ENCODE data around the gene GASK1A.
"Not testable (repeated sequence)": the region's sequence is repeated elsewhere in the genome, so short reads cannot be mapped to it uniquely, and the experiment has no call there.

GASK1A gene

GRCh38 chr3:43034200-43034599 lies 55.1 kb downstream of the GASK1A start:
- DNase-seq: no peak

GRCh38 chr3:43034911-43035310 lies 55.8 kb downstream of the GASK1A start:
- DNase-seq: no peak

- no peak for DNase-seq
These were observed 56.8 kb downstream of the GASK1A start for GRCh38 chr3:43035801-43036365.

- no peak for DNase-seq
These were observed 57.7 kb downstream of the GASK1A start for GRCh38 chr3:43036621-43037423.

GRCh38 chr3:43038010-43038409 lies 58.9 kb downstream of the GASK1A start:
- DNase-seq: no peak

- no peak for DNase-seq
These were observed 62.4 kb downstream of the GASK1A start for GRCh38 chr3:43041517-43041916.

GRCh38 chr3:43043071-43043766 lies 64.1 kb downstream of the GASK1A start:
- DNase-seq: no peak

- no peak for DNase-seq
These were observed 64.7 kb downstream of the GASK1A start for GRCh38 chr3:43043793-43044192.

- not testable (repeated sequence) for DNase-seq
These were observed 66.0 kb downstream of the GASK1A start for GRCh38 chr3:43045079-43045478.

GRCh38 chr3:43046583-43046982 lies 67.5 kb downstream of the GASK1A start:
- no peak for DNase-seq

- no peak for DNase-seq
These were observed 69.4 kb downstream of the GASK1A start for GRCh38 chr3:43048470-43048869.

GRCh38 chr3:43053291-43053690 lies 74.2 kb downstream of the GASK1A start:
- no peak for DNase-seq

- DNase-seq: no peak
These were observed 75.6 kb downstream of the GASK1A start for GRCh38 chr3:43054754-43055153.

GRCh38 chr3:43055393-43055792 lies 76.3 kb downstream of the GASK1A start:
- no peak for DNase-seq

- no peak for DNase-seq
These were observed 77.0 kb downstream of the GASK1A start for GRCh38 chr3:43055806-43056770.

GRCh38 chr3:43059456-43059855 lies 80.3 kb downstream of the GASK1A start:
- DNase-seq: no peak

- no peak for DNase-seq
These were observed 82.2 kb downstream of the GASK1A start for GRCh38 chr3:43061101-43061895.

- DNase-seq: no peak
These were observed 83.0 kb downstream of the GASK1A start for GRCh38 chr3:43062040-43062563.

- no peak for DNase-seq
These were observed 83.5 kb downstream of the GASK1A start for GRCh38 chr3:43062564-43063040.

GRCh38 chr3:43063114-43063513 lies 84.0 kb downstream of the GASK1A start:
- no peak for DNase-seq

- DNase-seq: not testable (repeated sequence)
These were observed 91.6 kb downstream of the GASK1A start for GRCh38 chr3:43070670-43071069.

All from activated gamma-delta T cell treated with Interleukin-2 at 50 U/mL for 16 hours (primary cell).